Glutamatergic neuron (in vitro differentiated cells): Measurements from ENCODE around the gene CARD19. TPM values are rescaled to one million over a fixed set of nuclear protein-coding genes. Genes with fewer than 3 reads are reported as not detected.

Experiments used
- DNase-seq: peaks from one replicate; pipeline ENCODE4 v3.0.0; 2022
- H3K27ac Mint-ChIP-seq: one replicate; pipeline ENCODE4 v1.8.0; 2020; ENCODE audit warnings: mild to moderate bottlenecking, mixed read lengths, inconsistent platforms; ENCODE audit not compliant: unreplicated experiment
- H3K27me3 Mint-ChIP-seq: one replicate; pipeline ENCODE4 v1.8.0; 2020; ENCODE audit warnings: mild to moderate bottlenecking, moderate library complexity, mixed read lengths, inconsistent platforms; ENCODE audit not compliant: unreplicated experiment
- H3K36me3 Mint-ChIP-seq: one replicate; pipeline ENCODE4 v1.8.0; 2020; ENCODE audit warnings: mild to moderate bottlenecking, mixed read lengths, inconsistent platforms; ENCODE audit not compliant: unreplicated experiment
- H3K4me1 Mint-ChIP-seq: one replicate; pipeline ENCODE4 v1.8.0; 2020; ENCODE audit warnings: mild to moderate bottlenecking, low read depth, mixed read lengths, inconsistent platforms; ENCODE audit not compliant: unreplicated experiment
- H3K4me3 Mint-ChIP-seq: one replicate; pipeline ENCODE4 v1.8.0; 2020; ENCODE audit warnings: mild to moderate bottlenecking, mixed read lengths, inconsistent platforms; ENCODE audit not compliant: unreplicated experiment
- H3K9me3 Mint-ChIP-seq: one replicate; pipeline ENCODE4 v1.8.0; 2020; ENCODE audit warnings: mild to moderate bottlenecking, moderate library complexity, mixed read lengths, inconsistent platforms; ENCODE audit not compliant: unreplicated experiment
- long read RNA-seq: library from polyadenylated mRNA; unstranded; transcript quantifications from one replicate; pipeline ENCODE4 v2.0.0, GENCODE V29; 2020; ENCODE audit not compliant: unreplicated experiment
- total RNA-seq: library from RNA; stranded (reverse); fragmentation: NEBNext Ultra II Directional; extraction: Animal tissue kit (Norgen Biotek cat#: 25700); gene quantifications from one replicate; pipeline ENCODE4 v1.2.1, GENCODE V29; 2021; ENCODE audit not compliant: unreplicated experiment
- TF ChIP-seq, protein P1 (sequence below): fragments of 200-600 bp; sonication (generic); IDR thresholded peaks from one replicate; pipeline ENCODE4 v1.5.0; 2021; ENCODE audit not compliant: partially characterized antibody, unreplicated experiment

CARD19 gene, protein sequence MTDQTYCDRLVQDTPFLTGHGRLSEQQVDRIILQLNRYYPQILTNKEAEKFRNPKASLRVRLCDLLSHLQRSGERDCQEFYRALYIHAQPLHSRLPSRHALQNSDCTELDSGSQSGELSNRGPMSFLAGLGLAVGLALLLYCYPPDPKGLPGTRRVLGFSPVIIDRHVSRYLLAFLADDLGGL
- total RNA-seq = 55.8 TPM
- long read RNA-seq, transcript CARD19-204 (5 exons, 660 nt) = minor isoform, 9 of 45 reads
- long read RNA-seq, transcript CARD19-207 (6 exons, 759 nt) = major isoform, 15 of 45 reads
- long read RNA-seq, transcript CARD19-201 (6 exons, 855 nt) = minor isoform, 7 of 45 reads
- long read RNA-seq, partial matches to known transcripts = 2 of 45 reads
- long read RNA-seq, other reads (novel, unspliced or antisense) = 12 of 45 reads

DNA sequence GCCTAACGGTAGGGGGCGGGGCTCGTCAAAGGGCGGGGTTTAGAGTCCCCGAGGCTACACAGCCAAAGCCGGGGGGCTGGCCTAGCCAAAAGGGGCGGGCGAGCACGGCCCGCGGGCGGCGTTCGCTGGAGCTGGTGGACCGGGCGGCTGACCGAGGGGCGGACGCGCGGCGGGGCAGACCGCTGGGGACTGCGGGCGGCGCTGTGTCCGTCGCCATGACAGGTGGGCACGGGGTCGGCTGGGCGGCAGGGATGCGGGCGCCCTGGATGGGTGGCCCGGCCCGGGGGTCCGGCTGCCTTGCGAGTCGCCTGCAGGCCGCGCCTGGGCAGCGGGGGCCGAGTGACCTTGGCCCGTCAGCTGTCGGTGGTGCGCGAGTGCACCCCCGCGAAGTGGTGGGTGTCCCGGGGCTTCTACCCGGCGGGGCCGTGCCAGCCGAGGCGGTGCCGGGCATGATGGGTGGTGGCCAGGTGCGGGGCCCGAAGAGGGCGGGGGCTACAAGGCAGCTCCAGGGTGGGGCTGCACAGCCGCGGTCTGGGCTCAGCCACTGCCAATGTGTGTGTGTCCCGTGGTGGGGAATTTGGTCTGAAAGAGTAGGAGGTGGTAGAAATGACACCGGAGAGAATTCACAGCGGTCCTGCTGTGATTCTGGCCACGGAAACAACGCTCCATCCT is at the start of gene CARD19:
Gene CARD19, plus strand, starts transcription at position 87 of the 672 bp plus-strand sequence. Its CDS starts 129 bp downstream, at position 216.
- TF ChIP-seq, protein P1, sequence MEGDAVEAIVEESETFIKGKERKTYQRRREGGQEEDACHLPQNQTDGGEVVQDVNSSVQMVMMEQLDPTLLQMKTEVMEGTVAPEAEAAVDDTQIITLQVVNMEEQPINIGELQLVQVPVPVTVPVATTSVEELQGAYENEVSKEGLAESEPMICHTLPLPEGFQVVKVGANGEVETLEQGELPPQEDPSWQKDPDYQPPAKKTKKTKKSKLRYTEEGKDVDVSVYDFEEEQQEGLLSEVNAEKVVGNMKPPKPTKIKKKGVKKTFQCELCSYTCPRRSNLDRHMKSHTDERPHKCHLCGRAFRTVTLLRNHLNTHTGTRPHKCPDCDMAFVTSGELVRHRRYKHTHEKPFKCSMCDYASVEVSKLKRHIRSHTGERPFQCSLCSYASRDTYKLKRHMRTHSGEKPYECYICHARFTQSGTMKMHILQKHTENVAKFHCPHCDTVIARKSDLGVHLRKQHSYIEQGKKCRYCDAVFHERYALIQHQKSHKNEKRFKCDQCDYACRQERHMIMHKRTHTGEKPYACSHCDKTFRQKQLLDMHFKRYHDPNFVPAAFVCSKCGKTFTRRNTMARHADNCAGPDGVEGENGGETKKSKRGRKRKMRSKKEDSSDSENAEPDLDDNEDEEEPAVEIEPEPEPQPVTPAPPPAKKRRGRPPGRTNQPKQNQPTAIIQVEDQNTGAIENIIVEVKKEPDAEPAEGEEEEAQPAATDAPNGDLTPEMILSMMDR = no peak
- peak; percentile 46 for DNase-seq
- H3K4me3 Mint-ChIP-seq = peak within 1 kb of the TSS; percentile 93

DNA sequence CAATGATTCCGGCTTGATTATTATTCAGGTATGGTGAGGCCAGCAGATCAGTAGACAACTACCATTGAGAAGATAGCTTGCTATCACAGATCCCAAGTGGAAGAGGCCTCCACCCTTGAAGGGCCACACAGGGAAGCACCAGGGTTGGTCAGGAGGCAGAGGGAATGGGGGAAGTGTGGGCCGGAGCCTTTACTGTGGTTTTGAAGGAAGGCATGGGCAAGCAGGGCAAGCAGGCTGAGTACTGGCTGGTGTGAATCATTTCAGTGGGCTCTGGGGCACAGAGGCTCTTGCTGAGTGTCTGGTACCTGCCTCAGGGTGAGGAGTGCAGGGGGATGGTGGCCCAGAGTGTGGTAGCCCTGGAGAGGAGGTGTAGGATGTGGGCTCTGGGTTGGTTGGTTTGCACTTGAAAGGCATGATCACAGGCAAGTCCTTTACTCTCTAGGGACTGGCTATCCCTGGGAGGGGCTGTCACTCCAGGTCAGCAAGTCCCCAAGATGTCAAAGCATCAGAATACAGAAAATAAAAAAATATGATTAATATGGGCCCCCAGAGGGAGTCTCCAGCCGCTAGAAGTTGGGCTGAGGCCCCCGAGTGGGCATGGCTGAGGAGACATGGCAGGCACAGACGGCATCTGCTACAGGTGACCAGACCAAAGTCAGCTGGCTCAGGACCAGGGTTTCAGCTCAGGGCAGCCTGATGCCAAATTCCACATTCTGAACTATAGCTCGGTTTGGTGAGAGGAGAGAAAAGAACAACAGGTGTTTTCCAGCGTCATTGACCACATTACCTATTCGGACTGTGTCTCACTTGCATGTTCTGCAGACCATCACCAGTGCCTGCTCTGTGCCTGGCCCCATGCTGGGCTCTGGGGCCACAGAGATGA is 47.2 kb upstream of the CARD19 start:
- H3K4me3 Mint-ChIP-seq = no peak overlapping the region
- peaks cover 11% of the 10 kb centered on the region for H3K9me3 Mint-ChIP-seq
- peaks cover 3% of the 10 kb centered on the region for H3K27me3 Mint-ChIP-seq
- H3K27ac Mint-ChIP-seq = no peak overlapping the region
- H3K4me1 Mint-ChIP-seq = peaks cover 4% of the 10 kb centered on the region
- H3K36me3 Mint-ChIP-seq = no peaks in the 10 kb centered on the region
- TF ChIP-seq, protein P1 = no peak
- no peak for DNase-seq

More for the DNA sequence above, at the start of gene CARD19:
- Mint-ChIP-seq H3K4me1 (peaks cover 5% of the 10 kb centered on the region), H3K36me3 (peaks cover 6% of the 10 kb centered on the region), H3K9me3 (peaks cover 10% of the 10 kb centered on the region), H3K27ac (peak within 1 kb of the TSS; percentile 49), H3K27me3 (peaks cover 2% of the 10 kb centered on the region)

DNA sequence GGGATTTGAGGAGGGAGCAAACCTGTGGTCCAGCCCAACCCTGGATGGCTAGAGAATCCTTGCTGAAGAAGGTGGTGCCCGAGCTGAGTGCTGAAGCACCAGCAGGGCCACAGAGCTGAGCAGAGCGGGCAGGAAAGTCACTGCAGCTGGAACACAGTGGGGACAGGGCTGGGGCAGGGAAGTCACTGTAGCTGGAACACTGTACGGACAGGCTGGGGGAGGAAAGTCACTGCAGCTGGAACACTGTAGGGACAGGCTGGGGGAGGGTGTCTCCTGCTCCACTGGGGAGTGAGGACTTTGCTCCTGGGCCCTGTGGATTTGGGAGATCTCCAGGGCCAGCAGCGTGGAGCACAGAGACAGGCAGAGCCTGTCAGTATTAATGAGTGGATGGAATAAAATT is 46.5 kb upstream of the CARD19 start:
- peaks cover 11% of the 10 kb centered on the region for H3K9me3 Mint-ChIP-seq
- TF ChIP-seq, protein P1 = no peak
- no peaks in the 10 kb centered on the region for H3K36me3 Mint-ChIP-seq
- H3K27me3 Mint-ChIP-seq = peaks cover 3% of the 10 kb centered on the region
- no peak overlapping the region for H3K27ac Mint-ChIP-seq
- no peak for DNase-seq
- H3K4me1 Mint-ChIP-seq = peaks cover 4% of the 10 kb centered on the region
- H3K4me3 Mint-ChIP-seq = no peak overlapping the region

DNA sequence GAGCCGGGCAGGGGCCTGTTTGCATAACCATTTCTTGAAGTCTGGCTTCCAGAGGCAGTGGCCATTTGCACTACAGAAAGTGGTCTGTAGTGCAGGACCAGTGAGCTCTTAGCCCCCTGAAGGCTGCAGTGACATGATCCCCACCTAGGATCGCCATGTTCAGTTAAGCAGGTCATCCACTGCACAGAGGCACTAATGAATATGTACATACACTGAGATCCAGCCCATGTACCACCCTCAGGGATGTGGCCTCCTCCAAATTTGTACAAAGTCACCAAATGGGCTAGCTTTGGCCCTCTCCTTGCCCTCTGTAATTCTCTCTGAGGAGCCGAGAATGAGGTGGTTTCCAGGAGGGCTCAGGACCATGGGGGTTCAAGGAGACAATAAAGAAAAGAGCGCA is 45.8 kb upstream of the CARD19 start:
- TF ChIP-seq, protein P1 = no peak
- Mint-ChIP-seq H3K9me3 (peaks cover 11% of the 10 kb centered on the region), H3K27ac (no peak overlapping the region), H3K36me3 (no peaks in the 10 kb centered on the region), H3K4me1 (peaks cover 4% of the 10 kb centered on the region), H3K27me3 (peaks cover 3% of the 10 kb centered on the region), H3K4me3 (no peak overlapping the region)
- no peak for DNase-seq
